ENCODE data around the gene COMT.

- TF ChIP-seq GATA2 (IDR thresholded peaks at IDR 0.05; ENCODE audit: low read depth, low read length) (no peak), GATA3 (IDR thresholded peaks at IDR 0.05; ENCODE audit: low read depth, low read length) (no peak)
Measured at GRCh38 chr22:20010307-20011122, 68.9 kb downstream of the COMT start.
